Astrocyte (in vitro differentiated cells and primary cell): ENCODE measurements around the gene BICC1.

Experiments used
- EZH2 ChIP-seq: IDR thresholded peaks from 2 replicates; pipeline ENCODE4 v1.6.1; 2012; ENCODE audit warnings: mild to moderate bottlenecking, low read length, inconsistent platforms; ENCODE audit not compliant: insufficient read depth
- TF ChIP-seq, protein P1 (sequence below): IDR thresholded peaks from 2 replicates; pipeline ENCODE4 v1.5.1; 2011; ENCODE audit warnings: low read depth, mild to moderate bottlenecking, inconsistent platforms, low read length, moderate library complexity; ENCODE audit not compliant: insufficient read depth

DNA sequence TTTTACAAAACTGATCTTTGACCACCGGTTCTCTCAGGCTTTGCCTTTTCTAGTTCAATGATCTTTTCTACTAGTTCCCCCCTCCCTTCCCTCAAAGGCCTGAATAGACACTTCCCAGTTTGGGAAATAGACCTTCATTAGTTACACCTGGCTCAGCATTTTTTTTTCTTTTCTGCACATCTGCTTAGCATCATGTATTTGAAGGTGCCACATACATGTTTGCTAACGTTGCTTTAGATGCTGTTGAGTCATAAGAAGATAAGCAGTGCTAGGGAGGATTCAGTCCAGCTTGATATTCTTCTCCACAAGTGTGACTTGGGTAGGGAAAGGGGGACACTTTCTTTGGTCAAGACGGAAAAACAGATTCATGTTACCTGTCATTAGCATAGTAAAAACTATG, 78.3 kb downstream of the BICC1 start:
- TF ChIP-seq, protein P1, sequence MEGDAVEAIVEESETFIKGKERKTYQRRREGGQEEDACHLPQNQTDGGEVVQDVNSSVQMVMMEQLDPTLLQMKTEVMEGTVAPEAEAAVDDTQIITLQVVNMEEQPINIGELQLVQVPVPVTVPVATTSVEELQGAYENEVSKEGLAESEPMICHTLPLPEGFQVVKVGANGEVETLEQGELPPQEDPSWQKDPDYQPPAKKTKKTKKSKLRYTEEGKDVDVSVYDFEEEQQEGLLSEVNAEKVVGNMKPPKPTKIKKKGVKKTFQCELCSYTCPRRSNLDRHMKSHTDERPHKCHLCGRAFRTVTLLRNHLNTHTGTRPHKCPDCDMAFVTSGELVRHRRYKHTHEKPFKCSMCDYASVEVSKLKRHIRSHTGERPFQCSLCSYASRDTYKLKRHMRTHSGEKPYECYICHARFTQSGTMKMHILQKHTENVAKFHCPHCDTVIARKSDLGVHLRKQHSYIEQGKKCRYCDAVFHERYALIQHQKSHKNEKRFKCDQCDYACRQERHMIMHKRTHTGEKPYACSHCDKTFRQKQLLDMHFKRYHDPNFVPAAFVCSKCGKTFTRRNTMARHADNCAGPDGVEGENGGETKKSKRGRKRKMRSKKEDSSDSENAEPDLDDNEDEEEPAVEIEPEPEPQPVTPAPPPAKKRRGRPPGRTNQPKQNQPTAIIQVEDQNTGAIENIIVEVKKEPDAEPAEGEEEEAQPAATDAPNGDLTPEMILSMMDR = no peak
- no peak for TF ChIP-seq EZH2
